ENCODE data around the gene CYP27B1.

CYP27B1 gene

DNA sequence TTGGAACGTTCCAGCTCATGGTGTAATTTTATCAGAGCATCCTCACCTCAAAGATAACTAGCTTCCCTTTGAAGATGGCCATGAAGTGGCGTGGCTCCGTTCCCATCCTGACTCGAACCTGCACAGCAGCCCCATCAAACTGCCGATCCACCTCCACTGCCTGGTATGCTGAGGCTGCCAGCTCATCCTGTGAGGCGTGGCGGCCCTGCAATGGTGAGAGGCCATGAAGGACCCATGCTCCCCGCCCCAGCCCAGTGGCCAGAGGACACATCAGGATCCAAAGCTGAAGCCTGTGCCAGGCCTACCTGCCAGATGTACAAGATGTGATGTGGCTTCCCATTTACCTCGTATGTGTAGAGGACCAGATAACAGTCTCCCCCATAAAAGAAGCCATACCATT, 40.4 kb upstream of the CYP27B1 start:
- no peak overlapping the region for H3K4me2 ChIP-seq (ENCODE audit: low read length)
- H3F3A ChIP-seq (ENCODE audit: insufficient read depth, low read length) = no peaks in the 10 kb centered on the region
- no peaks in the 10 kb centered on the region for H3K79me2 ChIP-seq (ENCODE audit: insufficient read depth, low read length)
- no peaks in the 10 kb centered on the region for H3K9me2 ChIP-seq (ENCODE audit: low read depth, low read length)
- H2AFZ ChIP-seq (ENCODE audit: low read length) = no peak overlapping the region
- no peaks in the 10 kb centered on the region for H3K27me3 ChIP-seq (ENCODE audit: insufficient read depth, low read length)
- H3K9me3 ChIP-seq (ENCODE audit: low read length) = no peaks in the 10 kb centered on the region
- no peaks in the 10 kb centered on the region for H3K36me3 ChIP-seq (ENCODE audit: insufficient read depth, low read length)
- no peaks in the 10 kb centered on the region for H4K20me1 ChIP-seq (ENCODE audit: insufficient read depth, low read length)
- TF ChIP-seq EZH2 (IDR thresholded peaks at IDR 0.05; ENCODE audit: borderline replicate concordance, low read length) = no peak
- TF ChIP-seq, protein P1, sequence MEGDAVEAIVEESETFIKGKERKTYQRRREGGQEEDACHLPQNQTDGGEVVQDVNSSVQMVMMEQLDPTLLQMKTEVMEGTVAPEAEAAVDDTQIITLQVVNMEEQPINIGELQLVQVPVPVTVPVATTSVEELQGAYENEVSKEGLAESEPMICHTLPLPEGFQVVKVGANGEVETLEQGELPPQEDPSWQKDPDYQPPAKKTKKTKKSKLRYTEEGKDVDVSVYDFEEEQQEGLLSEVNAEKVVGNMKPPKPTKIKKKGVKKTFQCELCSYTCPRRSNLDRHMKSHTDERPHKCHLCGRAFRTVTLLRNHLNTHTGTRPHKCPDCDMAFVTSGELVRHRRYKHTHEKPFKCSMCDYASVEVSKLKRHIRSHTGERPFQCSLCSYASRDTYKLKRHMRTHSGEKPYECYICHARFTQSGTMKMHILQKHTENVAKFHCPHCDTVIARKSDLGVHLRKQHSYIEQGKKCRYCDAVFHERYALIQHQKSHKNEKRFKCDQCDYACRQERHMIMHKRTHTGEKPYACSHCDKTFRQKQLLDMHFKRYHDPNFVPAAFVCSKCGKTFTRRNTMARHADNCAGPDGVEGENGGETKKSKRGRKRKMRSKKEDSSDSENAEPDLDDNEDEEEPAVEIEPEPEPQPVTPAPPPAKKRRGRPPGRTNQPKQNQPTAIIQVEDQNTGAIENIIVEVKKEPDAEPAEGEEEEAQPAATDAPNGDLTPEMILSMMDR (IDR thresholded peaks at IDR 0.05; ENCODE audit: low read length) = no peak
- no peak overlapping the region for H3K4me3 ChIP-seq (ENCODE audit: low read depth, low read length, poor library complexity, severe bottlenecking)
- no peak overlapping the region for H3K27ac ChIP-seq (ENCODE audit: low read depth, low read length, poor library complexity, severe bottlenecking)
- H3K4me1 ChIP-seq (ENCODE audit: insufficient read depth, low read length, severe bottlenecking) = no peaks in the 10 kb centered on the region
- H3K9ac ChIP-seq (ENCODE audit: low read length) = no peak overlapping the region

- no peak for TF ChIP-seq EZH2 (IDR thresholded peaks at IDR 0.05; ENCODE audit: borderline replicate concordance, low read length)
- H3K4me2 ChIP-seq (ENCODE audit: low read length) = no peak overlapping the region
- no peaks in the 10 kb centered on the region for H3K36me3 ChIP-seq (ENCODE audit: insufficient read depth, low read length)
- H3K79me2 ChIP-seq (ENCODE audit: insufficient read depth, low read length) = no peaks in the 10 kb centered on the region
- no peaks in the 10 kb centered on the region for H3K27me3 ChIP-seq (ENCODE audit: insufficient read depth, low read length)
- H3K27ac ChIP-seq (ENCODE audit: low read depth, low read length, poor library complexity, severe bottlenecking) = no peak overlapping the region
- H3F3A ChIP-seq (ENCODE audit: insufficient read depth, low read length) = no peaks in the 10 kb centered on the region
- no peaks in the 10 kb centered on the region for H3K9me2 ChIP-seq (ENCODE audit: low read depth, low read length)
- no peaks in the 10 kb centered on the region for H3K4me1 ChIP-seq (ENCODE audit: insufficient read depth, low read length, severe bottlenecking)
- no peak overlapping the region for H2AFZ ChIP-seq (ENCODE audit: low read length)
- H3K9ac ChIP-seq (ENCODE audit: low read length) = no peak overlapping the region
- H3K9me3 ChIP-seq (ENCODE audit: low read length) = no peaks in the 10 kb centered on the region
- no peaks in the 10 kb centered on the region for H4K20me1 ChIP-seq (ENCODE audit: insufficient read depth, low read length)
- no peak overlapping the region for H3K4me3 ChIP-seq (ENCODE audit: low read depth, low read length, poor library complexity, severe bottlenecking)
Measured at GRCh38 chr12:57806677-57807076, 39.8 kb upstream of the CYP27B1 start.

GRCh38 chr12:57803319-57803893, 36.5 kb upstream of the CYP27B1 start:
- Histone ChIP-seq H3K27ac (ENCODE audit: low read depth, low read length, poor library complexity, severe bottlenecking) (no peak overlapping the region), H3K4me3 (ENCODE audit: low read depth, low read length, poor library complexity, severe bottlenecking) (no peak overlapping the region), H3F3A (ENCODE audit: insufficient read depth, low read length) (no peaks in the 10 kb centered on the region), H3K4me2 (ENCODE audit: low read length) (no peak overlapping the region), H4K20me1 (ENCODE audit: insufficient read depth, low read length) (no peaks in the 10 kb centered on the region), H2AFZ (ENCODE audit: low read length) (no peak overlapping the region), H3K27me3 (ENCODE audit: insufficient read depth, low read length) (no peaks in the 10 kb centered on the region), H3K36me3 (ENCODE audit: insufficient read depth, low read length) (peaks cover 4% of the 10 kb centered on the region; the same call in 1 of the 2 replicates), H3K4me1 (ENCODE audit: insufficient read depth, low read length, severe bottlenecking) (no peaks in the 10 kb centered on the region), H3K9me2 (ENCODE audit: low read depth, low read length) (no peaks in the 10 kb centered on the region), H3K9me3 (ENCODE audit: low read length) (no peaks in the 10 kb centered on the region), H3K79me2 (ENCODE audit: insufficient read depth, low read length) (no peaks in the 10 kb centered on the region), H3K9ac (ENCODE audit: low read length) (no peak overlapping the region)
- TF ChIP-seq EZH2 (IDR thresholded peaks at IDR 0.05; ENCODE audit: borderline replicate concordance, low read length) = no peak
- TF ChIP-seq, protein P1 (IDR thresholded peaks at IDR 0.05; ENCODE audit: low read length) = peak; percentile 73

DNA sequence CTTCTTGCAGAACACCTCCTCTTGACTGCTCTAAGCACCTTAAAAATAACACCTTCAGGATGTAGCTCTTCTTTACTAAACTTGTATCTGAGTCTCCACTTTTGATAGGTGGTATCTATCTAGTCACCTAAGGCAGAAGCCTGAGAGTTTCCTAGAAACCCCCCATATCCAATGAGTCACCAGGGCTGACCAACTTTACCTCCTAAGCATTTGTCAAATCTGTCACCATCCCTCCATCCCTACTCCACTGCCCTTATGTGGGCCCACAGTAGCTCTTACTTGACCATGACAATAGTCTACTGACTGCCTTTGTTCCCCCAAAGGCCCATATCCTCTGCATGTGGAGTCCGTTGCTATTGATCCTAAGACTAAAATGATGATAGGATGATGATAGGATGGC, 35.7 kb upstream of the CYP27B1 start:
- H3K36me3 ChIP-seq (ENCODE audit: insufficient read depth, low read length) = peaks cover 9% of the 10 kb centered on the region; the same call in 1 of the 2 replicates
- no peaks in the 10 kb centered on the region for H3K9me3 ChIP-seq (ENCODE audit: low read length)
- no peaks in the 10 kb centered on the region for H3K4me1 ChIP-seq (ENCODE audit: insufficient read depth, low read length, severe bottlenecking)
- no peak overlapping the region for H3K9ac ChIP-seq (ENCODE audit: low read length)
- H3K4me3 ChIP-seq (ENCODE audit: low read depth, low read length, poor library complexity, severe bottlenecking) = no peak overlapping the region
- H3K79me2 ChIP-seq (ENCODE audit: insufficient read depth, low read length) = no peaks in the 10 kb centered on the region
- no peaks in the 10 kb centered on the region for H4K20me1 ChIP-seq (ENCODE audit: insufficient read depth, low read length)
- TF ChIP-seq, protein P1 (IDR thresholded peaks at IDR 0.05; ENCODE audit: low read length) = no peak
- TF ChIP-seq EZH2 (IDR thresholded peaks at IDR 0.05; ENCODE audit: borderline replicate concordance, low read length) = no peak
- no peaks in the 10 kb centered on the region for H3K9me2 ChIP-seq (ENCODE audit: low read depth, low read length)
- no peak overlapping the region for H3K4me2 ChIP-seq (ENCODE audit: low read length)
- no peaks in the 10 kb centered on the region for H3K27me3 ChIP-seq (ENCODE audit: insufficient read depth, low read length)
- H2AFZ ChIP-seq (ENCODE audit: low read length) = no peak overlapping the region
- no peak overlapping the region for H3K27ac ChIP-seq (ENCODE audit: low read depth, low read length, poor library complexity, severe bottlenecking)
- no peaks in the 10 kb centered on the region for H3F3A ChIP-seq (ENCODE audit: insufficient read depth, low read length)

Data from OCI-LY1 (cell line).